Measurements from ENCODE around the gene CCDC50.

Gene CCDC50

DNA sequence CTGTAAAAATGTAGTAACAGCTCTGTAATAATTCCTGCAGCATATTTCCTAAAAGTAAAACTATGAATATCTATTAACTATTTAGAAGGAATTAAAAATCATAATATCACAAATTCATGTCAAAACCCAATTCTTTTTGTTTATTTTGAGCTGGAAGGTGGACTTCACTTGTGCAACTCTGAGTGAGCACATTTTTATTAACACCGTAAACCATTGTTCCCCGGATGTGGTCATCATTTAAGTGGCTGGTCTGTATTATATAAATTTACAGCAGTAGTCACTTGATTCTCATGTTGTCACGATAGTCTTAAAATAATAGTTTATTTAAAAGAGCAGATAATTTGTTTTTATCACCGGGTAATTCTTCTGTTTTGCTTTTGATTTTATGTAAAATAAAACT, 44.1 kb downstream of the CCDC50 start:
- Histone ChIP-seq H3K4me1 (ENCODE audit: low read length) (peaks cover 16% of the 10 kb centered on the region), H3K9me3 (replicated peaks; ENCODE audit: insufficient read depth, low read length) (no peaks in the 10 kb centered on the region), H4K20me1 (ENCODE audit: insufficient read depth, low read length) (no peaks in the 10 kb centered on the region), H3K79me2 (ENCODE audit: low read length) (no peaks in the 10 kb centered on the region), H3K4me2 (ENCODE audit: low read depth, low read length) (no peak overlapping the region), H3K4me3 (ENCODE audit: low read length) (no peak overlapping the region), H3K27ac (ENCODE audit: low read length) (no peak overlapping the region), H3K9me2 (replicated peaks; ENCODE audit: insufficient read depth, low read length) (no peaks in the 10 kb centered on the region), H3F3A (ENCODE audit: insufficient read depth, low read length) (0 out of 2 replicates have a peak, but pooled peaks cover under 1% of the 10 kb centered on the region), H2AFZ (ENCODE audit: low read length) (no peak overlapping the region), H3K9ac (ENCODE audit: low read length) (no peak overlapping the region), H3K27me3 (replicated peaks; ENCODE audit: insufficient read depth, low read length) (no peaks in the 10 kb centered on the region), H3K36me3 (replicated peaks; ENCODE audit: insufficient read depth, low read length) (no peaks in the 10 kb centered on the region)
- DNase-seq = no peak
- no peak for TF ChIP-seq CTCF (IDR thresholded peaks at IDR 0.05; ENCODE audit: low read length)

- TF ChIP-seq EZH2 (optimal IDR thresholded peaks at IDR 0.05; ENCODE audit: low read depth, low read length) (no peak), CTCF (IDR thresholded peaks at IDR 0.05; ENCODE audit: low read length) (no peak), EZH2phosphoT487 (IDR thresholded peaks at IDR 0.05; ENCODE audit: low read length) (no peak)
- H3K9me2 ChIP-seq (replicated peaks; ENCODE audit: insufficient read depth, low read length) = no peaks in the 10 kb centered on the region
- H3K9me3 ChIP-seq (replicated peaks; ENCODE audit: insufficient read depth, low read length) = no peaks in the 10 kb centered on the region
- H4K20me1 ChIP-seq (ENCODE audit: insufficient read depth, low read length) = no peaks in the 10 kb centered on the region
- H3K9ac ChIP-seq (ENCODE audit: low read length) = no peak overlapping the region
- peaks cover 37% of the 10 kb centered on the region for H3K4me1 ChIP-seq (ENCODE audit: low read length)
- H3K27me3 ChIP-seq (replicated peaks; ENCODE audit: insufficient read depth, low read length) = no peaks in the 10 kb centered on the region
- no peak for DNase-seq
- peaks cover 12% of the 10 kb centered on the region for H3F3A ChIP-seq (ENCODE audit: insufficient read depth, low read length)
- H3K4me2 ChIP-seq (ENCODE audit: low read depth, low read length) = no peak overlapping the region
- no peak overlapping the region for H3K27ac ChIP-seq (ENCODE audit: low read length)
- no peak overlapping the region for H3K4me3 ChIP-seq (ENCODE audit: low read length)
- no peak overlapping the region for H2AFZ ChIP-seq (ENCODE audit: low read length)
- no peaks in the 10 kb centered on the region for H3K79me2 ChIP-seq (ENCODE audit: low read length)
- no peaks in the 10 kb centered on the region for H3K36me3 ChIP-seq (replicated peaks; ENCODE audit: insufficient read depth, low read length)
These were observed 47.4 kb downstream of the CCDC50 start for GRCh38 chr3:191376516-191377141.

DNA sequence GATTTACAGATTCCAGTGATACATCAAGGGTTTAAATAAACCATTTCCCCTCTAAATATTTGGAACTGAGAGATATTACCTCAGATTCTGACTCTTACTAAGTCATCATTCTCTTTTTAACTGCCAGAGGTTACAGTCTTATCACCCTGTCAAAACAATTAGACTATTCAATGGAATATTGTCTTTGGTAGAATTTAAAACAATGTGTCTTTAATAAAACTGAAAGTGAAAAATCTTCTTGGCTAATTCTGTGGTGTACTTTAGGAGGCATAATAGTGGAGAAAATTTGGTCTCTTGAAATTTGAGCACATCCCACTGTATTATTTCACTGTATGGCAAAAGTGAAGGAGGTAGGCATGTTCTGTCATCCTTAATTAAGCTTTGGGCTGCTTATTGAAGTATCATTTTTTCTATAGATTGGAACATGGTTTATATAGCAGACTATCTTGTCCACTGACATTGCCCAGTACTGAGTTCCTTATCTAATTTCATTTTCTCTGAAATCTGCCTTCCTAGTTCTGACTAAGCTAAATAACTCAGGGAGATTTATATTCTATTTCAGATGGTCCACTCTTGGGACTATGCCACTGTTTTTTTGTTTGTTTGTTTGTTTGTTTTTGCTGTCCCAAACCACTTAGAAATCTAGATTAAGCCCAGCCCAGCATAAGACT, 49.1 kb downstream of the CCDC50 start:
- Histone ChIP-seq H3K9me3 (replicated peaks; ENCODE audit: insufficient read depth, low read length) (no peaks in the 10 kb centered on the region), H3F3A (ENCODE audit: insufficient read depth, low read length) (peaks cover 12% of the 10 kb centered on the region), H3K27me3 (replicated peaks; ENCODE audit: insufficient read depth, low read length) (no peaks in the 10 kb centered on the region), H3K36me3 (replicated peaks; ENCODE audit: insufficient read depth, low read length) (no peaks in the 10 kb centered on the region), H4K20me1 (ENCODE audit: insufficient read depth, low read length) (no peaks in the 10 kb centered on the region), H3K4me1 (ENCODE audit: low read length) (peaks cover 51% of the 10 kb centered on the region), H3K9ac (ENCODE audit: low read length) (no peak overlapping the region), H3K79me2 (ENCODE audit: low read length) (no peaks in the 10 kb centered on the region), H3K27ac (ENCODE audit: low read length) (peak overlapping the region; percentile 32; the same call in 1 of the 2 replicates), H2AFZ (ENCODE audit: low read length) (no peak overlapping the region), H3K9me2 (replicated peaks; ENCODE audit: insufficient read depth, low read length) (no peaks in the 10 kb centered on the region), H3K4me2 (ENCODE audit: low read depth, low read length) (peak overlapping the region; percentile 55), H3K4me3 (ENCODE audit: low read length) (no peak overlapping the region)
- peak; percentile 38 for DNase-seq
- TF ChIP-seq EZH2phosphoT487 (IDR thresholded peaks at IDR 0.05; ENCODE audit: low read length) (no peak), CTCF (IDR thresholded peaks at IDR 0.05; ENCODE audit: low read length) (no peak), EZH2 (optimal IDR thresholded peaks at IDR 0.05; ENCODE audit: low read depth, low read length) (no peak)
